Gastrocnemius medialis (tissue), 4 donors: Measurements from ENCODE around the gene OR2B6. TPM values are rescaled to one million over a fixed set of nuclear protein-coding genes. Genes with fewer than 3 reads are reported as not detected.
"Not testable (repeated sequence)": the region's sequence is repeated elsewhere in the genome, so short reads cannot be mapped to it uniquely, and the experiment has no call there.

Experiments used
- ATAC-seq, 2 donors: fragments of 150-250 bp; one replicate each; pipeline ENCODE4 v1.9.1; 2016
- DNase-seq, 2 donors: peaks; one replicate each; pipeline ENCODE4 v3.0.0-alpha.2; 2019
- H3K27ac ChIP-seq, 4 donors: fragments of 200-600 bp; sonication (generic); 1 replicate in 1 of 4; 2 replicates in 3 of 4; pipeline ENCODE4 v1.5.1; 2016 to 2018; ENCODE audit warnings: mild to moderate bottlenecking in 2 of 4, moderate library complexity in 1 of 4
- H3K27me3 ChIP-seq, 3 donors: fragments of 200-600 bp; sonication (generic) in 2 of 3; 1 replicate in 1 of 3; 2 replicates in 2 of 3; pipeline versions ENCODE4 v1.5.1 to v1.6.0; 2016 to 2019; ENCODE audit warnings: mild to moderate bottlenecking in 1 of 3, moderate library complexity in 1 of 3
- H3K36me3 ChIP-seq, 2 donors: fragments of 200-600 bp; sonication (generic) in 1 of 2; one replicate each; pipeline ENCODE4 v1.5.1; 2017 to 2018
- H3K4me1 ChIP-seq, 2 donors: fragments of 200-600 bp; sonication (generic) in 1 of 2; one replicate each; pipeline ENCODE4 v1.5.1; 2016 to 2017; ENCODE audit warnings: mild to moderate bottlenecking in 2 of 2
- H3K4me3 ChIP-seq, 4 donors: fragments of 200-600 bp; sonication (generic) in 3 of 4; 1 replicate in 1 of 4; 2 replicates in 3 of 4; pipeline ENCODE4 v1.5.1; 2016 to 2019; ENCODE audit warnings: mild to moderate bottlenecking in 2 of 4
- H3K9me3 ChIP-seq, 3 donors: fragments of 200-600 bp; sonication (generic) in 2 of 3; 1 replicate in 1 of 3; 2 replicates in 2 of 3; pipeline ENCODE4 v1.5.1; 2016 to 2019
- POLR2A ChIP-seq, 2 donors: fragments of 450-650 bp; IDR thresholded peaks; one replicate each; pipeline ENCODE4 v1.6.1; 2017; ENCODE audit warnings: antibody characterized with exemption in 2 of 2, mild to moderate bottlenecking in 2 of 2, moderate library complexity in 2 of 2
- in situ Hi-C, 4 donors: fragments of 200-750 bp; cut with MboI; loops; one replicate each; pipeline versions ENCODE4 v1.15.0 to v1.8.0; 2017; ENCODE audit warnings: low sequenced_read_pairs in 4 of 4
- intact Hi-C: fragments of 100-400 bp; cut with DNase I; formaldehyde crosslinking; loops from one replicate; pipeline ENCODE4 v1.15.1; 2023; ENCODE audit warnings: low total_unique reads
- total RNA-seq, 4 donors: library from RNA; depleted of rRNA; stranded (reverse); fragments of >200 nt; gene quantifications; one replicate each; pipeline versions ENCODE4 v1.1.0 to v1.2.3, GENCODE V29; 2016
- TF ChIP-seq, protein P1 (sequence below), 5 experiments: fragments of 450-650 bp in 3 of 5; fragments of 200-600 bp in 2 of 5; sonication (generic) in 2 of 5; IDR thresholded peaks in 4 of 5; conservative IDR thresholded peaks in 1 of 5; 1 replicate in 4 of 5; 2 replicates in 1 of 5; pipeline ENCODE4 v1.5.1; 2016 to 2019; ENCODE audit warnings: antibody characterized with exemption in 5 of 5, mild to moderate bottlenecking in 3 of 5, moderate library complexity in 3 of 5

OR2B6 gene
- total RNA-seq, 4 donors from 2014 or later, result not detected

- in situ Hi-C loops, result no loop called here
- intact Hi-C loops, result no loop called here
- TF ChIP-seq, protein P1, sequence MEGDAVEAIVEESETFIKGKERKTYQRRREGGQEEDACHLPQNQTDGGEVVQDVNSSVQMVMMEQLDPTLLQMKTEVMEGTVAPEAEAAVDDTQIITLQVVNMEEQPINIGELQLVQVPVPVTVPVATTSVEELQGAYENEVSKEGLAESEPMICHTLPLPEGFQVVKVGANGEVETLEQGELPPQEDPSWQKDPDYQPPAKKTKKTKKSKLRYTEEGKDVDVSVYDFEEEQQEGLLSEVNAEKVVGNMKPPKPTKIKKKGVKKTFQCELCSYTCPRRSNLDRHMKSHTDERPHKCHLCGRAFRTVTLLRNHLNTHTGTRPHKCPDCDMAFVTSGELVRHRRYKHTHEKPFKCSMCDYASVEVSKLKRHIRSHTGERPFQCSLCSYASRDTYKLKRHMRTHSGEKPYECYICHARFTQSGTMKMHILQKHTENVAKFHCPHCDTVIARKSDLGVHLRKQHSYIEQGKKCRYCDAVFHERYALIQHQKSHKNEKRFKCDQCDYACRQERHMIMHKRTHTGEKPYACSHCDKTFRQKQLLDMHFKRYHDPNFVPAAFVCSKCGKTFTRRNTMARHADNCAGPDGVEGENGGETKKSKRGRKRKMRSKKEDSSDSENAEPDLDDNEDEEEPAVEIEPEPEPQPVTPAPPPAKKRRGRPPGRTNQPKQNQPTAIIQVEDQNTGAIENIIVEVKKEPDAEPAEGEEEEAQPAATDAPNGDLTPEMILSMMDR (IDR thresholded peaks at IDR 0.05 in 4 of 5, conservative IDR thresholded peaks at IDR 0.05 in 1 of 5), result no peak
- TF ChIP-seq POLR2A (IDR thresholded peaks at IDR 0.05), result no peak
- Histone ChIP-seq H3K27me3 (peaks cover 0 to 3% (median 0%) of the 10 kb centered on the region in 3 donors), H3K4me3 (no peak overlapping the region), H3K4me1 (no peaks in the 10 kb centered on the region), H3K36me3 (no peaks in the 10 kb centered on the region), H3K27ac (no peak overlapping the region), H3K9me3 (no peaks in the 10 kb centered on the region)
- no peak for ATAC-seq
- DNase-seq, result no peak
Observed at GRCh38 chr6:27931209-27931608, 25.8 kb upstream of the OR2B6 start.

- H3K9me3 ChIP-seq, result no peaks in the 10 kb centered on the region
- in situ Hi-C loops (no loop called here), intact Hi-C loops (no loop called here)
- H3K4me1 ChIP-seq, result no peaks in the 10 kb centered on the region
- TF ChIP-seq POLR2A (IDR thresholded peaks at IDR 0.05), result no peak
- TF ChIP-seq, protein P1 (IDR thresholded peaks at IDR 0.05 in 4 of 5, conservative IDR thresholded peaks at IDR 0.05 in 1 of 5), result no peak
- no peak overlapping the region for H3K27ac ChIP-seq
- DNase-seq (no peak), ATAC-seq (no peak)
- H3K4me3 ChIP-seq, result no peak overlapping the region
- no peaks in the 10 kb centered on the region for H3K36me3 ChIP-seq
- H3K27me3 ChIP-seq, result no peaks in the 10 kb centered on the region
Observed at GRCh38 chr6:27940766-27941165, 16.3 kb upstream of the OR2B6 start.

DNA sequence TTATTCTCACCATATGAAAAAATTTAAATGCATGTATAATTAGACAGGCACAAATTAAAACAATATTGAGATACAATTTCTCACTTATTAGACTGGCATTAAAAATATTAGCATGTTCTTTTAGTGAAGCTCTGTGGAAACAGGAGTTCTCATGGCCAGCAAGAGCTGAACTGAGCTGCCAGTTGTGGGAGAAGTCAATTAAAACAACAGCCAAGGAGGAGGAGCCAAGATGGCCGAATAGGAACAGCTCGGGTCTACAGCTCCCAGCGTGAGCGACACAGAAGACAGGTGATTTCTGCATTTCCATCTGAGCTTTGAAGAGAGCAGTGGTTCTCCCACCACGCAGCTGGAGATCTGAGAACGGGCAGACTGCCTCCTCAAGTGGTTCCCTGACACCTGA is 14.0 kb upstream of the OR2B6 start:
- H3K36me3 ChIP-seq, intact Hi-C loops, H3K27ac ChIP-seq, H3K27me3 ChIP-seq, ATAC-seq, H3K4me3 ChIP-seq, in situ Hi-C loops, DNase-seq, H3K4me1 ChIP-seq, H3K9me3 ChIP-seq: not testable (repeated sequence)

DNA sequence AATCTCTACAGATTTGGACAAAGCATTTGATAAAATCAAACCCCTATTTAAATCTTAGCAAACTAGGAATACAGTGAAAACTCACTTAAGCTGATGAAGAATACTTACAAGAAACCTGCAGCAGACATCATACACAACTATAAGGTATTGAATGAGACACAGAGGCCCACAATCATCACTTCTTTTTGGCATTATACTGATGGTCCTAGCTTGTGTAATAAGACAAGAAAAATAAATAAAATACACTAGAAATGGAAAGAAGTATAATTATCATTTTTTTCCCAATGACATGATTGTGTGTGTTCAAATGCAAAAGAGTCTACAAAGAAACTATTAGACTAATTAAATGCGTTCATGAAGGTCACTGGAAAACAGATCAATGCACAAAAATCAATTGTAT is 8.8 kb upstream of the OR2B6 start:
- ATAC-seq, result no peak
- no peak for TF ChIP-seq POLR2A (IDR thresholded peaks at IDR 0.05)
- Histone ChIP-seq H3K27ac (no peak overlapping the region), H3K27me3 (no peaks in the 10 kb centered on the region), H3K4me3 (no peak overlapping the region), H3K4me1 (no peaks in the 10 kb centered on the region), H3K9me3 (no peaks in the 10 kb centered on the region), H3K36me3 (no peaks in the 10 kb centered on the region)
- intact Hi-C loops, result no loop called here
- no peak for DNase-seq
- in situ Hi-C loops, result no loop called here

- ATAC-seq (no peak), DNase-seq (no peak)
- TF ChIP-seq, protein P1 (IDR thresholded peaks at IDR 0.05 in 4 of 5, conservative IDR thresholded peaks at IDR 0.05 in 1 of 5), result no peak
- TF ChIP-seq POLR2A (IDR thresholded peaks at IDR 0.05), result no peak
- no peaks in the 10 kb centered on the region for H3K4me1 ChIP-seq
- no peak overlapping the region for H3K27ac ChIP-seq
- in situ Hi-C loops, result no loop called here
- no peaks in the 10 kb centered on the region for H3K36me3 ChIP-seq
- intact Hi-C loops, result no loop called here
- no peaks in the 10 kb centered on the region for H3K27me3 ChIP-seq
- no peaks in the 10 kb centered on the region for H3K9me3 ChIP-seq
- no peak overlapping the region for H3K4me3 ChIP-seq
Observed at GRCh38 chr6:27951040-27951439, 6.0 kb upstream of the OR2B6 start.

GRCh38 chr6:27957516-27957915 is 475 bp downstream of the OR2B6 start:
- Histone ChIP-seq H3K4me1 (no peaks in the 10 kb centered on the region), H3K27ac (no peak overlapping the region), H3K27me3 (no peaks in the 10 kb centered on the region), H3K4me3 (no peak overlapping the region), H3K36me3 (no peaks in the 10 kb centered on the region), H3K9me3 (no peaks in the 10 kb centered on the region)
- intact Hi-C loops, result no loop called here
- in situ Hi-C loops, result no loop called here
- DNase-seq (no peak), ATAC-seq (no peak)
- no peak for TF ChIP-seq POLR2A (IDR thresholded peaks at IDR 0.05)
